Stimulated activated CD4-positive, alpha-beta T cell treated with anti-CD3 and anti-CD28 coated beads, TNF-alpha, amount 100 ng/mL, for 48 hours (primary cell): Measurements from ENCODE around the gene PSMD13.
"Not testable (repeated sequence)": the region's sequence is repeated elsewhere in the genome, so short reads cannot be mapped to it uniquely, and the experiment has no call there.

ENCODE experiments used
- DNase-seq, 3 donors: peaks; one replicate each; pipeline ENCODE4 v3.0.0-alpha.2; 2020; ENCODE audit warnings: low read depth in 3 of 3

PSMD13 gene

GRCh38 chr11:236774-237767, at the start of gene PSMD13:
Gene PSMD13 (plus strand): TSS chr11:236976. CDS start chr11:237050, 74 bp downstream.
- peak; percentile 85 to 91 (median 85) for DNase-seq

- DNase-seq: not testable (repeated sequence)
Measured at GRCh38 chr11:189200-189783, 47.5 kb upstream of the PSMD13 start.

- peak in 1 of 3 donors; percentile 74 for DNase-seq
Measured at GRCh38 chr11:189843-190311, 46.9 kb upstream of the PSMD13 start.

- DNase-seq: not testable (repeated sequence)
Measured at GRCh38 chr11:190546-190945, 46.2 kb upstream of the PSMD13 start.

- DNase-seq: peak in 1 of 3 donors; percentile 39
Measured at GRCh38 chr11:191490-192478, 45.0 kb upstream of the PSMD13 start.

GRCh38 chr11:192674-193128, 44.1 kb upstream of the PSMD13 start, which contains the start of gene SCGB1C1:
Gene SCGB1C1 (plus strand): TSS chr11:193078. CDS start chr11:193100, 22 bp downstream.
- not testable (repeated sequence) for DNase-seq

GRCh38 chr11:193481-193880, 43.3 kb upstream of the PSMD13 start:
- not testable (repeated sequence) for DNase-seq

- no peak for DNase-seq
Measured at GRCh38 chr11:196786-197731, 39.7 kb upstream of the PSMD13 start.

- DNase-seq: no peak
Measured at GRCh38 chr11:197741-198235, 39.0 kb upstream of the PSMD13 start.

- DNase-seq: no peak
Measured at GRCh38 chr11:198236-198806, 38.5 kb upstream of the PSMD13 start.

GRCh38 chr11:199004-199581, 37.7 kb upstream of the PSMD13 start:
- DNase-seq: no peak

GRCh38 chr11:199782-200181, 37.0 kb upstream of the PSMD13 start:
- DNase-seq: no peak

GRCh38 chr11:200224-201003, 36.4 kb upstream of the PSMD13 start:
- no peak for DNase-seq

GRCh38 chr11:201966-202365, 34.8 kb upstream of the PSMD13 start:
- DNase-seq: no peak

GRCh38 chr11:202490-202889, 34.3 kb upstream of the PSMD13 start:
- DNase-seq: no peak

- no peak for DNase-seq
Measured at GRCh38 chr11:203056-203944, 33.5 kb upstream of the PSMD13 start.

- no peak for DNase-seq
Measured at GRCh38 chr11:203945-204586, 32.7 kb upstream of the PSMD13 start.
